ENCODE measurements around the gene ZBTB12. TPM values are rescaled to one million over a fixed set of nuclear protein-coding genes. Genes with fewer than 3 reads are reported as not detected.

ZBTB12 gene
- total and polyA plus RNA-seq, 2 experiments from 2014 or later = 4.4 TPM; not detected in 1

- no peak overlapping the region for H3K4me3 ChIP-seq
- H3K4me1 ChIP-seq (ENCODE audit: insufficient read depth) = no peaks in the 10 kb centered on the region
- H3K9me2 ChIP-seq (replicated peaks; ENCODE audit: insufficient read depth) = no peaks in the 10 kb centered on the region
- no peaks in the 10 kb centered on the region for H3K36me3 ChIP-seq (replicated peaks; ENCODE audit: insufficient read depth, low read depth)
- no peaks in the 10 kb centered on the region for H3K27me3 ChIP-seq
- H3K4me2 ChIP-seq = peak overlapping the region; percentile 84
- TF ChIP-seq EZH2phosphoT487 (IDR thresholded peaks at IDR 0.05; ENCODE audit: low read depth, severe bottlenecking, unreplicated experiment) (no peak), CTCF (IDR thresholded peaks at IDR 0.05; ENCODE audit: poor library complexity) (no peak), EZH2 (IDR thresholded peaks at IDR 0.05; ENCODE audit: borderline replicate concordance) (no peak)
- WGBS (ENCODE audit: low lambda C conversion rate, missing lambda C conversion rate) = 79% methylated on average over 13 of the region's 13 CpGs
- H4K20me1 ChIP-seq (ENCODE audit: insufficient read depth, poor library complexity, severe bottlenecking) = no peaks in the 10 kb centered on the region
- H2AFZ ChIP-seq = no peak overlapping the region
- DNase-seq (ENCODE audit: low spot score) = no peak
- no peaks in the 10 kb centered on the region for H3K9me3 ChIP-seq (ENCODE audit: low read depth)
- H3K27ac ChIP-seq = peak overlapping the region; percentile 99
- H3K79me2 ChIP-seq = peaks cover 23% of the 10 kb centered on the region
Observed at GRCh38 chr6:31879143-31879542, 22.7 kb downstream of the ZBTB12 start.

- Histone ChIP-seq H3K9me2 (replicated peaks; ENCODE audit: insufficient read depth) (no peaks in the 10 kb centered on the region), H3K27ac (peak within 1 kb of the TSS; percentile 99), H3K27me3 (no peaks in the 10 kb centered on the region), H2AFZ (no peak within 1 kb of the TSS), H3K9me3 (ENCODE audit: low read depth) (no peaks in the 10 kb centered on the region), H3K4me3 (peak within 1 kb of the TSS; percentile 27), H3K4me1 (ENCODE audit: insufficient read depth) (no peaks in the 10 kb centered on the region), H3K4me2 (peak within 1 kb of the TSS; percentile 84), H3K79me2 (peaks cover 23% of the 10 kb centered on the region), H3K36me3 (replicated peaks; ENCODE audit: insufficient read depth, low read depth) (no peaks in the 10 kb centered on the region), H4K20me1 (ENCODE audit: insufficient read depth, poor library complexity, severe bottlenecking) (no peaks in the 10 kb centered on the region)
- DNase-seq (ENCODE audit: low spot score) = peak; percentile 71
- TF ChIP-seq CTCF (IDR thresholded peaks at IDR 0.05; ENCODE audit: poor library complexity) = no peak
- no peak for TF ChIP-seq EZH2 (IDR thresholded peaks at IDR 0.05; ENCODE audit: borderline replicate concordance)
- no peak for TF ChIP-seq EZH2phosphoT487 (IDR thresholded peaks at IDR 0.05; ENCODE audit: low read depth, severe bottlenecking, unreplicated experiment)
- 82% methylated on average over 2 of the region's 18 CpGs for WGBS (ENCODE audit: low lambda C conversion rate, missing lambda C conversion rate)
Observed at GRCh38 chr6:31878726-31879125, 23.2 kb downstream of the ZBTB12 start, which contains the start of gene SLC44A4. SLC44A4 (minus strand) TSS chr6:31878997; CDS start chr6:31878980, 17 bp downstream.

GRCh38 chr6:31878222-31878621 lies 23.7 kb downstream of the ZBTB12 start:
- no peak for TF ChIP-seq EZH2phosphoT487 (IDR thresholded peaks at IDR 0.05; ENCODE audit: low read depth, severe bottlenecking, unreplicated experiment)
- TF ChIP-seq CTCF (IDR thresholded peaks at IDR 0.05; ENCODE audit: poor library complexity) = no peak
- no peak for TF ChIP-seq EZH2 (IDR thresholded peaks at IDR 0.05; ENCODE audit: borderline replicate concordance)
- Histone ChIP-seq H3K27me3 (no peaks in the 10 kb centered on the region), H3K36me3 (replicated peaks; ENCODE audit: insufficient read depth, low read depth) (no peaks in the 10 kb centered on the region), H3K79me2 (peaks cover 23% of the 10 kb centered on the region), H2AFZ (no peak overlapping the region), H3K4me3 (peak overlapping the region; percentile 27), H3K9me2 (replicated peaks; ENCODE audit: insufficient read depth) (no peaks in the 10 kb centered on the region), H3K9me3 (ENCODE audit: low read depth) (no peaks in the 10 kb centered on the region), H3K27ac (peak overlapping the region; percentile 99), H3K4me1 (ENCODE audit: insufficient read depth) (no peaks in the 10 kb centered on the region), H3K4me2 (peak overlapping the region; percentile 84), H4K20me1 (ENCODE audit: insufficient read depth, poor library complexity, severe bottlenecking) (no peaks in the 10 kb centered on the region)
- no peak for DNase-seq (ENCODE audit: low spot score)
- 66% methylated on average over 3 of the region's 3 CpGs for WGBS (ENCODE audit: low lambda C conversion rate, missing lambda C conversion rate)

Measured in hepatocyte (in vitro differentiated cells).